ENCODE measurements around the gene ADRM1.

DNA sequence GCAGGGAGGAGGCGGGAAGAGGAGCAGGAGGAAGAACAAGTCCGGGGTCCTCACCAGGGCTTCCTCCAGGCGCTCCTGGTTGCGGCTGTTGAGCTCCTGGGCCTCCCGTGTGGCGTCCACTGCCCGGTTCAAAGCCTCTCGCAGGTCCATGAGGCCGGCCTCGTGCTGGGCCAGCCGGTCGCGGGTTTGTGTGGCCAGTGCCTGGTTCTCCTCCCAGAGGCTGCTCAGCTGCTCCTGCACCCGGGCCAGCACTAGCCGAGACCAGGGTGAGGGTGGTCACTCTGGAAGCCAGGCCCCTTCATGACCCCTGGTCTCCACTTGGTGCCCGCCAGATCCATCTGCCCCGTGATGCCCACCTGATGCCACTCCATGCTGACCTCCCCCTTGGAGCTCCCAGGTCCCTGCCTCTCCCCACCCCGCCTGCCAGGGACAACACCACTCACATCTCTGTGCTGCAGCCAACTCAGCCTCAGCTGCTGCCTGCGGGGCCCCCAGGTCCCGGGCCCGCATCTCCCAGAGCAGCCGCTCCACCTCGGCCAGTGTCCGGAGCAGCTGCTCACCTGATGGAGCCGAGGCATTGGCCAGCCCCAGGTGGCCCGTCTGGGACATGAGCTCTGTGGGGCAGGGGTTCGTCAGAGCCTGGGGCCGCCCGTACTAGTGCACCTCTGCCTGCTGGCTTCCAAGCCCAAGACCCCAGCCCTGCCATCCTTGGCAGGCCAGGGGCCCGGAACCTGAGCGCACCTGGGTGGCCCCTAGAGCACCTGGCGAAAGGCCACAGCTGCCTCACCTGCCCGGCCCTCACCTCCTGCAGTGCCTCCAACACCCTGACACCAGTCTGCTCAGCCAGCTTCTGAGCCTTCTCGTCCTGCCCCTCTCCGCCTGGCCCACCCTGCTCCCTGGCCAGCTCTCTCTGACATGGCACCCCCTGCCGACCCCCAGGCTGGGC lies 15.9 kb downstream of the ADRM1 start:
- TF ChIP-seq L3MBTL2 (conservative IDR thresholded peaks at IDR 0.05) (no peak), FOXA1 (IDR thresholded peaks at IDR 0.05) (no peak), FOXM1 (IDR thresholded peaks at IDR 0.05; ENCODE audit: borderline replicate concordance) (no peak)

All from HEK293T (cell line).